Retinal pigment epithelial cell (primary cell): Measurements from ENCODE around the gene HSH2D.
"Not testable (repeated sequence)": the region's sequence is repeated elsewhere in the genome, so short reads cannot be mapped to it uniquely, and the experiment has no call there.

ENCODE experiments used
- DNase-seq: peaks from one replicate; pipeline ENCODE4 v3.0.0-alpha.2; 2010; ENCODE audit warnings: low read depth
- H3K4me3 ChIP-seq: 2 replicates; pipeline ENCODE4 v1.5.1; 2011; ENCODE audit warnings: mild to moderate bottlenecking, low read length, control low read depth, moderate library complexity
- CTCF ChIP-seq: conservative IDR thresholded peaks from 2 replicates; pipeline ENCODE4 v1.5.1; 2011; ENCODE audit warnings: low read depth, low read length, control low read depth, inconsistent platforms

Gene HSH2D, protein sequence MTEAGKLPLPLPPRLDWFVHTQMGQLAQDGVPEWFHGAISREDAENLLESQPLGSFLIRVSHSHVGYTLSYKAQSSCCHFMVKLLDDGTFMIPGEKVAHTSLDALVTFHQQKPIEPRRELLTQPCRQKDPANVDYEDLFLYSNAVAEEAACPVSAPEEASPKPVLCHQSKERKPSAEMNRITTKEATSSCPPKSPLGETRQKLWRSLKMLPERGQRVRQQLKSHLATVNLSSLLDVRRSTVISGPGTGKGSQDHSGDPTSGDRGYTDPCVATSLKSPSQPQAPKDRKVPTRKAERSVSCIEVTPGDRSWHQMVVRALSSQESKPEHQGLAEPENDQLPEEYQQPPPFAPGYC

DNA sequence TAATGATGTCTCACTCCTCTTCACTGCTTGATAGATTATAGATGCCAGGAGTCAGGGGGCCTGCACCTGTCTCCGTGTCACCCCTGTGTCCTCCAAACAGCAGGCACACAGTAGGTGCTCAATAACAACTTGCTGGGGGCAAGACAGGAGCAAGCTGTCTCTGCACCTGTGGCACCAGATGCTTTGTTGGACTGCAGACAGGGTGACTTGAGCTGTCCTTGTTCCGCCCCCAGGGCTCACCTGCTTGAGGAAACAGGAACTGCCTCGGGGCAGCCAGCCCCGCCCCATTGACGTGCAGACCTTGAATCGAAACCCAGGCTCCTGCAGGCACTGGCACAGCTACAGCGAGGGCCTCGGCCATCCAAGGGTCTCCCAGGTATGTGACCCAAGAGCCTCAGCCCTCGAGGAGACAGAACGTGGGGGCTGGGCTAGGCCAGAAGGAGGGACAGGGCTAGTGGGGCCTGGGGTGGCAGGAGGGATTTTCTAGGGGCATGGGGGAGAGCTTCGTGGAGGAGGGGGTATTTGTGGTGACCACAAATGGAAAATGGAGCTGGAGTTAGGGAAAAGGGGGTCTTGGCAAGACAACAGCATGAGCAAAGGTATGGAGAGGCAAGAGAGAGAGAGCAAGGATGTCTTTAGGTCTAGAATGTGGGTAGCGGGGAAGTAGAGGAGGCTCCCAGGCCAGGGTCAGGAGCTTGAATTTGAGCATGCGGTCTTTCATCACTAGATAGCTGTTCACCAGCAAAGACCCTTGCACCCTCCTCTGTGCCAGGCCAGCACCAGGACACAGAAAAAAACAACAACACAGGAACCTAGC is at the start of gene HSH2D:
Gene HSH2D, plus strand, starts transcription at position 287 of the 817 bp plus-strand sequence. CDS start 5,066 bp downstream, outside the sequence.
- no peak within 1 kb of the TSS for H3K4me3 ChIP-seq
- no peak for DNase-seq
- no peak for TF ChIP-seq CTCF

GRCh38 chr19:16094360-16095070 is 49.0 kb upstream of the HSH2D start:
- no peak for DNase-seq
- no peak overlapping the region for H3K4me3 ChIP-seq
- no peak for TF ChIP-seq CTCF

DNA sequence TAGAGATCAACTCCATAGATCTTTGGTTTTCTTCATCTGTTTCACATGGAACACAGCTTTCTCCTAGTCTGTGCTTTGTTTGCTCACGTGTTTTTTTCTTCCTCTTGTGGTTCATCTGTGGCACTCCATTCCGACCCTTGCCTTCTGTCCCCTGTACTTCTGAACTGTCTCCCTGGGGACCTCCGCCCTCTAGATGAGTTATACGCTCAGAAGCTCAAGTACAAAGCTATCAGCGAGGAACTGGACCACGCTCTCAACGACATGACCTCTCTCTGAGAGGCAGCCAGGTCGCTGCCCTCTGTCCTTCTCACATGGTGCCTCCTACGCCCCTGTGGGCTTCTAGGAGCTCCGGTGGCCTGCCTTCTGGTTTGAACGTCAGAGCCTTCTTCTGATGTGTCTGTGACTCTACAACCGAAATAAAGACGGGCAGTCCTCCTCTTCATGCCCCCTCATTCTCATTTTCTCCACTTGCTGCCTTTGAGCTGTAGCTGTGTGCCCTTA is 48.4 kb upstream of the HSH2D start:
- no peak for TF ChIP-seq CTCF
- DNase-seq: no peak
- no peak overlapping the region for H3K4me3 ChIP-seq

GRCh38 chr19:16096280-16096855 is 47.1 kb upstream of the HSH2D start:
- H3K4me3 ChIP-seq: no peak overlapping the region
- no peak for TF ChIP-seq CTCF
- no peak for DNase-seq

DNA sequence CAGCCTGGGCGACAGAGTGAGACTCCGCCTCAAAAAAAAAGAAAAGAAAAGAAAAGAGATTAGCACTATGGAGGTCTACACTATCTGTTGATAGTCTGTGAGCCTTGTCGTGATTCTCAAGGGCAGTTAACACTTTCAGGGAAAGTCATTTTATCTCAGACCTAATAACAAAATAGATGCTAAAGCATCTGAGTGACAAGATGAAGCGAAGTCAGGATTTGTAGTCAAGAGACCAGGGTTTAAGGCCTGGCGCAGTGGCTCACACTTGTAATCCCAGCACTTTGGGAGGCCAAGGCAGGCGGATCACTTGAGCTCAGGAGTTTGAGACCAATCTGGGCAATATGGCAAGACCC is 45.1 kb upstream of the HSH2D start:
- no peak for DNase-seq
- no peak overlapping the region for H3K4me3 ChIP-seq
- no peak for TF ChIP-seq CTCF

DNA sequence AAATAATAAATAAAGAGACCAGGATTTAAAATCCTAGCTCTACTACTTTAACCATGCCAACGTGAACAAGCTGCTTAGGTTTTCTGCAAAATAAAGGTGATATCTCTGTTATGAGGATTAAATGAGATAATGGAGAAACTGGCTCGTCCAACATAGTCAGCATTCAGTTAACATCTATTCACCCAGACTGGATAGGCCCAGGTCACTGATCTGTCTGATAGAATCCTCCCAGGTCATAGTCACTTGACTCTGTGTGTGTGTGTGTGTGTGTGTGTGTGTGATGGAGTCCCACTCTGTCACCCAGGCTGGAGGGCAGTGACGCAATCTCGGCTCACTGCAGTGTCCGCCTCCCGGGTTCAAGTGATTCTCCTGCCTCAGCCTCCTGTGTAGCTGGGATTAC is 44.7 kb upstream of the HSH2D start:
- no peak overlapping the region for H3K4me3 ChIP-seq
- DNase-seq: no peak
- TF ChIP-seq CTCF: no peak

GRCh38 chr19:16099314-16099965 is 44.0 kb upstream of the HSH2D start:
- DNase-seq, H3K4me3 ChIP-seq: not testable (repeated sequence)
